Activated CD4-positive, alpha-beta T cell treated with anti-CD3 and anti-CD28 coated beads for 48 hours (primary cell): ENCODE data around the gene CHI3L2.

Experiments used
- DNase-seq: peaks from one replicate; pipeline ENCODE4 v3.0.0-alpha.2; 2020

CHI3L2 gene

GRCh38 chr1:111227434-111227833 lies at the start of gene CHI3L2:
TSS of gene CHI3L2 (plus strand) at chr1:111227713. CDS start at chr1:111227730, 17 bp downstream.
- DNase-seq = no peak

- no peak for DNase-seq
Observed at GRCh38 chr1:111179968-111180533, 47.5 kb upstream of the CHI3L2 start.

GRCh38 chr1:111182052-111182451 lies 45.5 kb upstream of the CHI3L2 start:
- DNase-seq = no peak

- no peak for DNase-seq
Observed at GRCh38 chr1:111183308-111184069, 44.0 kb upstream of the CHI3L2 start.

GRCh38 chr1:111184663-111185062 lies 42.9 kb upstream of the CHI3L2 start:
- no peak for DNase-seq

- DNase-seq = no peak
Observed at GRCh38 chr1:111190931-111191451, 36.5 kb upstream of the CHI3L2 start.

GRCh38 chr1:111191496-111191895 lies 36.0 kb upstream of the CHI3L2 start:
- no peak for DNase-seq

- no peak for DNase-seq
Observed at GRCh38 chr1:111192074-111192473, 35.4 kb upstream of the CHI3L2 start.

GRCh38 chr1:111192658-111193519 lies 34.6 kb upstream of the CHI3L2 start:
- no peak for DNase-seq

GRCh38 chr1:111193712-111194480 lies 33.6 kb upstream of the CHI3L2 start:
- no peak for DNase-seq

GRCh38 chr1:111195002-111195684 lies 32.4 kb upstream of the CHI3L2 start:
- no peak for DNase-seq

- DNase-seq = no peak
Observed at GRCh38 chr1:111196213-111196612, 31.3 kb upstream of the CHI3L2 start.

- DNase-seq = peak; percentile 78
Observed at GRCh38 chr1:111197598-111198284, 29.8 kb upstream of the CHI3L2 start.

- DNase-seq = no peak
Observed at GRCh38 chr1:111198836-111199235, 28.7 kb upstream of the CHI3L2 start.

- no peak for DNase-seq
Observed at GRCh38 chr1:111199329-111199728, 28.2 kb upstream of the CHI3L2 start.

GRCh38 chr1:111199881-111200801 lies 27.4 kb upstream of the CHI3L2 start, which contains the start of gene DENND2D:
TSS of gene DENND2D (minus strand) at chr1:111200646. CDS start at chr1:111200459, 187 bp downstream.
- peak; percentile 80 for DNase-seq

- no peak for DNase-seq
Observed at GRCh38 chr1:111200802-111201161, 26.7 kb upstream of the CHI3L2 start.

- no peak for DNase-seq
Observed at GRCh38 chr1:111201275-111202090, 26.0 kb upstream of the CHI3L2 start.

GRCh38 chr1:111202366-111202706 lies 25.2 kb upstream of the CHI3L2 start:
- DNase-seq = no peak
